Activated CD4-positive, alpha-beta T cell treated with anti-CD3 and anti-CD28 coated beads, Interleukin-2, amount 10 ng/mL, durations not matched to agents 24 days and 14 days (primary cell): ENCODE measurements around the gene SV2C. TPM values are rescaled to one million over a fixed set of nuclear protein-coding genes. Genes with fewer than 3 reads are reported as not detected.
"Not testable (repeated sequence)": the region's sequence is repeated elsewhere in the genome, so short reads cannot be mapped to it uniquely, and the experiment has no call there.

Experiments used
- DNase-seq: peaks from one replicate; pipeline ENCODE4 v3.0.0; 2022
- H3K27ac Mint-ChIP-seq: one replicate; pipeline ENCODE4 v1.8.0; 2022; ENCODE audit warnings: mild to moderate bottlenecking, mixed read lengths
- H3K27me3 Mint-ChIP-seq: one replicate; pipeline ENCODE4 v1.8.0; 2022; ENCODE audit warnings: mixed read lengths
- H3K36me3 Mint-ChIP-seq: one replicate; pipeline ENCODE4 v1.8.0; 2022; ENCODE audit warnings: low read depth, mild to moderate bottlenecking, mixed read lengths
- H3K4me1 Mint-ChIP-seq: one replicate; pipeline ENCODE4 v1.8.0; 2021; ENCODE audit warnings: mixed read lengths
- H3K4me3 Mint-ChIP-seq: one replicate; pipeline ENCODE4 v1.8.0; 2022; ENCODE audit warnings: mild to moderate bottlenecking, moderate library complexity, mixed read lengths
- H3K9me3 Mint-ChIP-seq: one replicate; pipeline ENCODE4 v1.8.0; 2021; ENCODE audit warnings: mixed read lengths
- intact Hi-C: fragments of 100-400 bp; cut with micrococcal nuclease; formaldehyde crosslinking; loops from one replicate; pipeline ENCODE4 v1.15.1; 2023
- total RNA-seq: library from RNA; stranded (reverse); gene quantifications from 2 replicates; pipeline ENCODE4 v1.2.3, GENCODE V29; 2022

SV2C gene
- total RNA-seq, 1 donor from 2014 or later, result not detected

DNA sequence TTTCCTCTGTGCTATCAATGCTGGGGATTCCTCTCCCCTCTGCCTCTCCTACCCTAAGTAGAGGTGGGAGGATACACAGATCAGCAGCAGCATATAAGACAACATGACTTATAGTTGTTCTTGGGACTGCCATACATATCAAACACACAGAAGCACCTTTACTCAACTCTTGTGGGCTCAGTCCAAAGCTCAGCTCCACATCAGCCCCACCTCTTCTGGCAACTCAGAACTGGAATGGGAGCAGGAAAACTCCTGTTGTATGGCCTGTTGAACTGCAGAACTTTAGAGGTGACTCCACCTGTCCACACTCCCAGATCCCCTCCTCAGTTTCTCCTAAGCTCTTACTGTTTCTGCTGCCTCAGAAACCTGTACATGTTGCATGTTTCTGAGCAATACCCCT, 127.8 kb downstream of the SV2C start:
- no peak for DNase-seq
- H3K27ac Mint-ChIP-seq, result no peak overlapping the region
- peaks cover 8% of the 10 kb centered on the region for H3K9me3 Mint-ChIP-seq
- no peak overlapping the region for H3K4me3 Mint-ChIP-seq
- intact Hi-C loops, result no loop called here
- H3K27me3 Mint-ChIP-seq, result peaks cover 23% of the 10 kb centered on the region
- no peaks in the 10 kb centered on the region for H3K4me1 Mint-ChIP-seq
- H3K36me3 Mint-ChIP-seq, result no peaks in the 10 kb centered on the region

DNA sequence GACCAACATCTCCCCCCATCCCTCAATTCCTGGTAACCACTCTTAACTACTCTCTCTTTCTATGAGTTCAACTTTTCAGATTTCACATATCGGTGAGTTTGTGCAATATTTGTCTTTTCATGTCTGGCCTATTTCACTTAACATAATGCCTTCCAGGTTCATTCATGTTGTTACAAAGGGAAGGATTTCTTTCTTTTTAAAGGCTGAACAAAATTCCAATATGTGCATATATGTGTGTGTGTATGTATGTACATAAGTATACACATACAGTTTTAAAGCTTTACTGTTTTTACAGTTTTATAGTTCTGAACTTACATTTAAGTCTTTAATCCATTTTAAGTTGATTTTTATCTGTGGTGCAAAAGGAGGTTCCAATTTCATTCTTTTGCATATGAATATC, 130.7 kb downstream of the SV2C start:
- no peak for DNase-seq
- H3K4me3 Mint-ChIP-seq, result no peak overlapping the region
- no peaks in the 10 kb centered on the region for H3K36me3 Mint-ChIP-seq
- H3K27me3 Mint-ChIP-seq, result peaks cover 13% of the 10 kb centered on the region
- H3K9me3 Mint-ChIP-seq, result peaks cover 11% of the 10 kb centered on the region
- intact Hi-C loops, result no loop called here
- H3K27ac Mint-ChIP-seq, result no peak overlapping the region
- H3K4me1 Mint-ChIP-seq, result no peaks in the 10 kb centered on the region

DNA sequence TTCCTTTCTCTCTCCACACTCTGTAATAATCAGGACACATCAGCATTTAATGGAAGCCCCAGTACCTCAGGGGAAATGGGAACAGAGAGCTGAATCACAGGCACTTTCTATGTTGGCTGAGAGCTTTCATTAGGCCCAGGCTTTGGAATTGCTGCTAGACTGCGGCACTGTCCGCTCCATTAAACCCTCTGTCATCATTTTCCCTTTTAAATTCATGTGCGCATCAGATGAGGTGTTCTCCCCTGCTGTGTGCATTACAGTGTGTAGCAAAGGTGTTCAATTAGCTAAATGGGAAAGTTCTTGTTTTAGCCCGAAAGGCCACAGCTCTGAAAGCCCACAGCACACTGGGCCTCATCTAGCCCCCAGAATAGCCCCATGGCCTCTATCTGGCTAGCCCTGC, 133.6 kb downstream of the SV2C start:
- H3K36me3 Mint-ChIP-seq, result no peaks in the 10 kb centered on the region

DNA sequence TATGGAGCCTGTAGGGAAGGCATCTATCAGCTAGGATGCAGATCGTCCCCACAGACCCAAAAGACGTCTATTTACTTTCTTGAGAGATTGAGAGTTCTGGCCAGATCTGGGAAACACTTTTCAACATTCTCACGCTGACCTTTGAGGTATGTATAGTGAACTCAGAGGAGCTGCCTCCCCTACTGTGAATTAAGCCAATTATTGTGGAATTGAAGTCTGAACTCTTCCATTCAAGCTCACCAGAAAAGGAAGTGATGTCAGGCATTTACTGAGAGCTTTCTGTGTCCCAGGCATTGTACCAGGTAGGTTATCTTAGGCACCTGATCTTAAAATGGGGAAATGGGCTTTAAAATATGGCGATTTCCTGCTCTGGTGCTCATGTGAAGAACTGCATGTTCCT, 136.5 kb downstream of the SV2C start:
- Mint-ChIP-seq H3K27ac (no peak overlapping the region), H3K27me3 (peaks cover 17% of the 10 kb centered on the region), H3K36me3 (no peaks in the 10 kb centered on the region), H3K4me1 (no peaks in the 10 kb centered on the region), H3K4me3 (no peak overlapping the region), H3K9me3 (peaks cover 4% of the 10 kb centered on the region)
- no peak for DNase-seq
- intact Hi-C loops, result no loop called here

More for the DNA sequence above, 133.6 kb downstream of the SV2C start:
- H3K4me3 Mint-ChIP-seq, result no peak overlapping the region
- intact Hi-C loops, result no loop called here
- peaks cover 13% of the 10 kb centered on the region for H3K27me3 Mint-ChIP-seq
- DNase-seq, result no peak
- no peaks in the 10 kb centered on the region for H3K4me1 Mint-ChIP-seq
- H3K27ac Mint-ChIP-seq, result no peak overlapping the region
- H3K9me3 Mint-ChIP-seq, result peaks cover 4% of the 10 kb centered on the region

DNA sequence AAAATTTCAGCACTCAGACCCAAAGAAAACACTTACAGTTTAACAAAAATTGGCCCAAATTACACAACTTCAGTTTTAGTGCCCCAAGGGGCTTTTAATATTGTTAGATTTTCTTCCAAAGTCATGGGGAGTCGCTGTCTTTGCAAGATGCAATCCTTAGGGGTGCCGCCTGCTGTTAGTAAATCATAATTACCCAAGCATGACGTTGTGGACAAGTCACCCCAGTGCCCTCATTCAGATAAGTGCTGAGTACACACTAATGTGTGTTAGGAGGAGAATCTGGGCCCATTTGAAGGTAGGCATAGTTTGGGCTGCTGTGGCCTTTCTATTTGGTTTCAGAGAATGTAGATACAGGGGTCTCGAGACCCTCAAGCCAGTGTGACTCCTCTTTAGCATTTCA, 138.1 kb downstream of the SV2C start:
- no peak for DNase-seq
- no peaks in the 10 kb centered on the region for H3K36me3 Mint-ChIP-seq
- H3K4me1 Mint-ChIP-seq, result no peaks in the 10 kb centered on the region
- intact Hi-C loops, result no loop called here
- no peak overlapping the region for H3K4me3 Mint-ChIP-seq
- H3K27ac Mint-ChIP-seq, result no peak overlapping the region
- peaks cover 4% of the 10 kb centered on the region for H3K9me3 Mint-ChIP-seq
- H3K27me3 Mint-ChIP-seq, result peaks cover 12% of the 10 kb centered on the region

DNA sequence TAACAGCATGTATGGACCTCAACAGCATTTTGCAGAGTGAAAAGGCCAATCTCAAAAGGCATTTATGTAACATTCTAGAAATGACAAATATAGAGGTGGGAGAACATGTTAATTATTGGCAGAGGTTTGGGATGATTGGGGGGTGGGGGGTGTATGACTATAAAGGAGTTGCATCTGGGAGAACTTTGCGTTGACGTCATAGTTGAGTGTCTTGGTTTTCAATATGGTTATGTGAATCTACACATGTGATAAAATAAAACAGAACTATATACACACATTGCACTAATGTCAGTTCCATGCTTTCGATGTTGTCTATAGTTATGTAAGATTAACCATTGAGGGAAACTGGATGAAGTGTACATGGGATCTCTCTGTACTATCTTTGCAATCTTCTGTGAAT, 139.1 kb downstream of the SV2C start:
- intact Hi-C loops, result no loop called here
- DNase-seq, result no peak
- Mint-ChIP-seq H3K4me1 (no peaks in the 10 kb centered on the region), H3K9me3 (peaks cover 4% of the 10 kb centered on the region), H3K36me3 (no peaks in the 10 kb centered on the region), H3K27me3 (peaks cover 12% of the 10 kb centered on the region), H3K4me3 (no peak overlapping the region), H3K27ac (no peak overlapping the region)

DNA sequence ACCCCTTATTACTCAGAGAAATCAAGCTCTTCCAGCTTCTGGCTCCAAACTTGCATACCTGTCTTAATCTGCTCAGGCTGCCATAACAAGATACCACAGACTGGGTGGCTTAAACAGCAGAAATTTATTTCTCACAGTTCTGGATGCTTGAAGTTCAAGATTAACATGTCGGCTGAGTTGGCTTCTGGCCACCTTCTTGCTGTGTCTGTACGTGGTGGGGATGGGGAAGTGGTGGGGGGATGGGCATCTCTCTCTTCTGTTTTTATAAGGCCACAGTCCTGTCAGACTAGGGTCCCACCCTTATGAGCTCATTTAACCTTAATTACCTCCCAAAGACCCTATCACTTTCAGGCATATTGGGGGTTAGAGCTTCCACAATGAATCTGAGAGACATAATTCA, 140.5 kb downstream of the SV2C start:
- Mint-ChIP-seq H3K9me3 (no peaks in the 10 kb centered on the region), H3K4me1 (no peaks in the 10 kb centered on the region), H3K4me3 (no peak overlapping the region), H3K27me3 (peaks cover 12% of the 10 kb centered on the region), H3K27ac (no peak overlapping the region), H3K36me3 (no peaks in the 10 kb centered on the region)
- no peak for DNase-seq
- intact Hi-C loops, result no loop called here

DNA sequence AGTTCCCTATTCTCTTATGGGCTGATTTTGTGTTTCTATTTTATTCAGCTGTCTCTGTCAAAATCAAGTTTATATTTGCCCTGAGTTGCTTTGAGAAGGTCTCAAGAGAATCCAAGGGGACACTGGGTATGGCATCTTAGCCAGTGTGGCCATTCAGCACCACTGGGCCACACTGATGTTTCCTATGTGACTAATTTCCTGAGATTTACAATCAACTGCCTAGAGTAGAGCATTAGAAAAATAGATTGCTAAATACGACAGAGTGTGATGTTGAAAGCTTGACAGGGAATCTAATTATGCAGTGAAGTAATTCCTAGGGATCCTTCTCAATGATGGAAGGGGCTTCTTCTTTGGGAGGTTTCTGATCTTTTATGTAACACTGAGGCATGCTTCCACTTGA, 141.7 kb downstream of the SV2C start:
- H3K4me1 Mint-ChIP-seq, result no peaks in the 10 kb centered on the region
- intact Hi-C loops, result no loop called here
- no peak for DNase-seq
- H3K9me3 Mint-ChIP-seq, result no peaks in the 10 kb centered on the region
- peaks cover 14% of the 10 kb centered on the region for H3K27me3 Mint-ChIP-seq
- no peak overlapping the region for H3K27ac Mint-ChIP-seq
- H3K36me3 Mint-ChIP-seq, result no peaks in the 10 kb centered on the region
- no peak overlapping the region for H3K4me3 Mint-ChIP-seq

DNA sequence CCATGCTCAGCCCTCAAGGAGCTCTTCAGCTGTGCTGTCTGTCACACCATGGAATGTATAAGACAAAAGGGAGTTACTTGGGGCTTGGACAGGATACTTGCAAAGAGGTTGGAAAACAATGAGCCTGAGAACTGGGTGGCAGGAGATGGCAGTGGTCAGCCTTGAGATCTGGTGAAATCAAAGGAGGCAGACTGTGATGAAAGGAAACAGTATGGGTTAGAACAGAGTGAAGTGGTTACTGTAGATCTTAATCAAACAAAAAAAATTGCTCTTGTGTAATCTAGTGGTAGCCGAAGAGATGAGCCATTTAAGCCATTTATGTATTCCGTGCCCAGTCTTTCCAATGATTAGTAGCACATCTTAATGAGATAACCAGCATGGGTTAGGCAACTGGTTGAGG, 142.2 kb downstream of the SV2C start:
- no peak overlapping the region for H3K27ac Mint-ChIP-seq
- H3K4me1 Mint-ChIP-seq, result no peaks in the 10 kb centered on the region

DNA sequence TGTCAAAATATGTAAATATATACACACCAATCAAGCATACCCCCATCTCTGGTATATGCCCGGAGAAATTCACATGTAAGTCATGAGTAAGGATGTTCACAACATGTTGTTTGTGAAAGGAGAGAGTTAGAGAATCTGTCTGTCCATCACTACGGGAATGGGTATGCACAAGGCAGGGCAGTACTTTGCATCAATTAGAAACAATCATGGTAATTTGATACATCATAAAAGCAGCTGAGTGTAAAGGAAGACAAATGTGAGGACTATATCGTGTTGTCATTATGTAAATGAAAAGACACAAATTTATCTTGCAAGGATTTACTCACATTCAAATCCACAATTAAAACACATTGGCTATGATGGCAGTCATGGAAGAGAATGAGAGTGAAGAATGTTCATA, 146.7 kb downstream of the SV2C start:
- Mint-ChIP-seq H3K36me3 (no peaks in the 10 kb centered on the region), H3K27me3 (peaks cover 10% of the 10 kb centered on the region), H3K4me1 (no peaks in the 10 kb centered on the region), H3K9me3 (peaks cover 7% of the 10 kb centered on the region), H3K4me3 (no peak overlapping the region), H3K27ac (no peak overlapping the region)
- intact Hi-C loops, result no loop called here
- DNase-seq, result no peak

More for the DNA sequence above, 142.2 kb downstream of the SV2C start:
- DNase-seq, result no peak
- peaks cover 2% of the 10 kb centered on the region for H3K9me3 Mint-ChIP-seq
- intact Hi-C loops, result no loop called here
- no peak overlapping the region for H3K4me3 Mint-ChIP-seq
- H3K27me3 Mint-ChIP-seq, result peaks cover 18% of the 10 kb centered on the region
- no peaks in the 10 kb centered on the region for H3K36me3 Mint-ChIP-seq

DNA sequence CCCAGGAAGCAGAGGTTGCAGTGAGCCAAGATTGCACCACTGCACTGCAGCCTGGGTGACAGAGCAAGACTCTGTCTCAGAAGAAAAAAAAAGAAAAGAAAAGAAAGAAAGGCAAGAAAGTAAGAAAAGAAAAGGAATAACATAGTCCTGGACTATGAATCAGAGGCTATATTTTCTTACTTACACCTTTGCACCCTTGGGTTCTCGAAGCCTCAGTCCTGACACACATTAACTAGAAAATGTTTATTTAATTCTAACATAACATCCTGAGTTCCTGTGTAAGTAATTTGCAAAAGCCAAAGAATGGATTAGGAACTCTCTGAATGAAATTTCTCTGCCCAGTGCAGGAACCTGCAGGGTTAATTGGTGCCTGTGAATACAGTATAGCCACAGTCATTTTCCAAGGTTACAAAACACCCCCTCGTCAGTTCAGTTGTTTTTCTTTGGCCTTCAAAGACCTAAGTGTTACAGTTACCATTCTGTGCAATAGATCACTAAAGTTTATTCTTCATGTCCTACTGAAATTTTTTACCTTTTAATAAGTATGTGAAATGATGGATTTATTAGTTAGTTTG, 147.6 kb downstream of the SV2C start:
- H3K4me3 Mint-ChIP-seq, result no peak overlapping the region
- H3K27ac Mint-ChIP-seq, result no peak overlapping the region
- no peaks in the 10 kb centered on the region for H3K4me1 Mint-ChIP-seq
- no peaks in the 10 kb centered on the region for H3K36me3 Mint-ChIP-seq
- no peak for DNase-seq
- H3K9me3 Mint-ChIP-seq, result peaks cover 7% of the 10 kb centered on the region
- H3K27me3 Mint-ChIP-seq, result peaks cover 10% of the 10 kb centered on the region
- intact Hi-C loops, result no loop called here

DNA sequence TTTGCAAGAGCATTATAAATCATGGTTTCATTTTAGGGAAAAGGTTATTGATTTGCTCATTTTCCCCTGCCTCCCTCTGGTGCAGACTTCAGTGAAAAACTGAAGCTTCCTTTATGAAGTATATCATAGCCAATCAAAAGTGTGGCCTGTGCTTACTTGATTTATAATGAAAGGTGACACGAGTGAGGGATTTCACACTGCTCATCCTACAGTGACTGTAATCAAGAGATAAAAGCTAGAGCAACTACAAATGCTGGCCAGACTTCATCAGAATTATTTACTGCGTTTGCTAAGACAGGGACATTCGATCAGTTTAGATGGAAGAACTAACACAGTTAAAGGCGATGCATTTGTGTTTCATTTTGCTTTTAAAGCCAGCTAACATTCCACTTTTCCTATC, 151.5 kb downstream of the SV2C start:
- no peak for DNase-seq
- Mint-ChIP-seq H3K27me3 (peaks cover 15% of the 10 kb centered on the region), H3K27ac (no peak overlapping the region), H3K4me3 (no peak overlapping the region), H3K36me3 (no peaks in the 10 kb centered on the region), H3K9me3 (peaks cover 7% of the 10 kb centered on the region), H3K4me1 (no peaks in the 10 kb centered on the region)
- intact Hi-C loops, result no loop called here

DNA sequence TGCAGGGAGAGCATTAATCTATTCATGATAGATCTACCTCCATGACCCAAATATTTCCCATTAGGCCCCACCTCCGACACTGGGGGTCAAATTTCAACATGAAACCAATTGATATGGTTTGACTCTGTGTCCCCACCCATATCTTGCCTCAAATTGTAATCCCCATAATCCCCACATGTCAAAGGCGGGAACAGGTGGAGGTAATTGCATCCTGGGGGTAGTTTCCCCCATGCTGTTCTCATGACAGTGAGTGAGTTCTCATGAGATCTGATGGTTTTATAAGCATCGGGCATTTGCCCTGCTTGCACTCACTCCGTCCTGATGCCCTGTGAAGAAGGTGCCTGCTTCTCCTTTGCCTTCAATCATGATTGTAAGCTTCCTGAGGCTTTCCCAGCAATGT, 153.5 kb downstream of the SV2C start:
- H3K4me1 Mint-ChIP-seq, result no peaks in the 10 kb centered on the region
- H3K36me3 Mint-ChIP-seq, result no peaks in the 10 kb centered on the region
- H3K9me3 Mint-ChIP-seq, result peaks cover 4% of the 10 kb centered on the region
- H3K4me3 Mint-ChIP-seq, result no peak overlapping the region
- H3K27me3 Mint-ChIP-seq, result peaks cover 14% of the 10 kb centered on the region
- intact Hi-C loops, result no loop called here
- no peak for DNase-seq
- no peak overlapping the region for H3K27ac Mint-ChIP-seq

DNA sequence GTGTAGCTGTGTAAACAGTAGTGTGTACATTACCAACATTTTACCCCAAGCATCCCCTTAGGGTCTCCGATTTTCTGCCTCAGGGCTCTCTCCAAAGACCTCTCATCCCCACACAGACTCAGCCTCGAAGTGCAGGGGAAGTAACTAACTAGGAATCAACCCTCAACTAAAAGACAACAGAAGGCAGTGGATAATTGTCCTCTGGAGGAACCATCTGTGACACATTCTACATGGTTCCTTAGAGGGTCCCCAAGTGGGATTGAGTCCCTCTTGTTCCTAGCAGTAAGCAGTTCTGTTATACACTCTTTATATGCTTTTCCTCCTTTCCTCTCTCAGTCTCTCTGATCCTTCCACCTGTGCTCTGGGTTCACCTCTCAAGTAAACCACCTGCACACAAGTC, 157.2 kb downstream of the SV2C start:
- H3K36me3 Mint-ChIP-seq, result no peaks in the 10 kb centered on the region
- DNase-seq, result no peak
- peaks cover 14% of the 10 kb centered on the region for H3K27me3 Mint-ChIP-seq
- H3K9me3 Mint-ChIP-seq, result peaks cover 6% of the 10 kb centered on the region
- no peak overlapping the region for H3K27ac Mint-ChIP-seq
- H3K4me1 Mint-ChIP-seq, result no peaks in the 10 kb centered on the region
- H3K4me3 Mint-ChIP-seq, result no peak overlapping the region
- intact Hi-C loops, result no loop called here

DNA sequence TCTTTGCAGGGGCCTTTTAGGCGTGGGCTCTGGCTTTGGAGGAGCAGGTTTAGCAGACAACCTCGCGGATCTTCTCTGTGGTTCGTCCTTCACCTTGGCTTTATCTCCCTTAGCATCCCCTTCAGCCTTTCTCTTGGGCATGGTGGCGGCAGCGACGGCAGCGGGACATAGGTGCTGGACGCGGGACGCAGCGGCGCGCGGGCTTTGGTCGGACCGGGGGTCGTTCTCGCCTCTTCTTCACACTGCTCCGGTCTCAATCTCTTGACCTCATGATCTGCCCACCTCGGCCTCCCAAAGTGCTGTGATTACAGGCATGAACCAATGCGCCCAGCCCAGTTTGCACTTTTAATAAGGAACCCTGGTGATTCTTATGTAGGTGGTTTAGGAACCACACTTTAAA, 159.0 kb downstream of the SV2C start:
- DNase-seq, H3K4me1 Mint-ChIP-seq, H3K27ac Mint-ChIP-seq, intact Hi-C loops, H3K4me3 Mint-ChIP-seq, H3K9me3 Mint-ChIP-seq, H3K36me3 Mint-ChIP-seq: not testable (repeated sequence)
- peaks cover 14% of the 10 kb centered on the region for H3K27me3 Mint-ChIP-seq
